EH (cell line): ENCODE results near the gene FGF1.
"Not testable (repeated sequence)": the region's sequence is repeated elsewhere in the genome, so short reads cannot be mapped to it uniquely, and the experiment has no call there.

ENCODE experiments used
- DNase-seq: peaks from one replicate; pipeline ENCODE4 v3.0.0-alpha.2; 2015; ENCODE audit warnings: low read depth

The FGF1 gene

GRCh38 chr5:142668336-142668735 is 17.6 kb downstream of the FGF1 start:
- no peak for DNase-seq

GRCh38 chr5:142667831-142668230 is 18.1 kb downstream of the FGF1 start:
- DNase-seq = no peak

- DNase-seq = no peak
These were observed 21.3 kb downstream of the FGF1 start for GRCh38 chr5:142664636-142665035.

GRCh38 chr5:142664067-142664466 is 21.8 kb downstream of the FGF1 start:
- DNase-seq = no peak

GRCh38 chr5:142663246-142663645 is 22.6 kb downstream of the FGF1 start:
- DNase-seq = no peak

GRCh38 chr5:142661957-142662356 is 23.9 kb downstream of the FGF1 start:
- DNase-seq = no peak

- DNase-seq = no peak
These were observed 24.7 kb downstream of the FGF1 start for GRCh38 chr5:142661143-142661542.

GRCh38 chr5:142660731-142661130 is 25.2 kb downstream of the FGF1 start:
- no peak for DNase-seq

- DNase-seq = no peak
These were observed 25.7 kb downstream of the FGF1 start for GRCh38 chr5:142660196-142660595.

- DNase-seq = no peak
These were observed 26.5 kb downstream of the FGF1 start for GRCh38 chr5:142659405-142659804.

- no peak for DNase-seq
These were observed 27.6 kb downstream of the FGF1 start for GRCh38 chr5:142658278-142658677.

GRCh38 chr5:142657446-142657845 is 28.4 kb downstream of the FGF1 start:
- DNase-seq = no peak

GRCh38 chr5:142655339-142656267 is 30.3 kb downstream of the FGF1 start:
- DNase-seq = peak; percentile 74

- DNase-seq = no peak
These were observed 31.3 kb downstream of the FGF1 start for GRCh38 chr5:142654578-142655058.

- no peak for DNase-seq
These were observed 32.6 kb downstream of the FGF1 start for GRCh38 chr5:142653321-142653720.

GRCh38 chr5:142652563-142652962 is 33.3 kb downstream of the FGF1 start:
- DNase-seq = no peak

- DNase-seq = no peak
These were observed 35.0 kb downstream of the FGF1 start for GRCh38 chr5:142650881-142651280.

- DNase-seq = no peak
These were observed 35.8 kb downstream of the FGF1 start for GRCh38 chr5:142650060-142650459.

- not testable (repeated sequence) for DNase-seq
These were observed 37.8 kb downstream of the FGF1 start for GRCh38 chr5:142648108-142648507.

GRCh38 chr5:142645456-142645855 is 40.4 kb downstream of the FGF1 start:
- no peak for DNase-seq

- peak; percentile 100 for DNase-seq
These were observed 41.1 kb downstream of the FGF1 start for GRCh38 chr5:142644640-142645361.

- peak; percentile 32 for DNase-seq
These were observed 41.8 kb downstream of the FGF1 start for GRCh38 chr5:142644127-142644526.

- peak; percentile 34 for DNase-seq
These were observed 42.3 kb downstream of the FGF1 start for GRCh38 chr5:142643634-142644033.
